ENCODE results near the gene ADARB2.

ADARB2 gene

GRCh38 chr10:1190791-1191490, 546.4 kb downstream of the ADARB2 start:
- TF ChIP-seq CTCF (IDR thresholded peaks at IDR 0.05; ENCODE audit: low read depth, low read length, missing control alignments): no peak
- no peak overlapping the region for H3K4me3 ChIP-seq (ENCODE audit: low read depth, low read length)
- no peak for DNase-seq (ENCODE audit: low read depth)

- no peak overlapping the region for H3K4me3 ChIP-seq (ENCODE audit: low read depth, low read length)
- DNase-seq (ENCODE audit: low read depth): no peak
- TF ChIP-seq CTCF (IDR thresholded peaks at IDR 0.05; ENCODE audit: low read depth, low read length, missing control alignments): no peak
Observed at GRCh38 chr10:1190052-1190395, 547.3 kb downstream of the ADARB2 start.

- no peak for TF ChIP-seq CTCF (IDR thresholded peaks at IDR 0.05; ENCODE audit: low read depth, low read length, missing control alignments)
- H3K4me3 ChIP-seq (ENCODE audit: low read depth, low read length): no peak overlapping the region
- DNase-seq (ENCODE audit: low read depth): no peak
Observed at GRCh38 chr10:1189166-1190051, 547.9 kb downstream of the ADARB2 start.

GRCh38 chr10:1188558-1189135, 548.7 kb downstream of the ADARB2 start:
- DNase-seq (ENCODE audit: low read depth): no peak
- no peak for TF ChIP-seq CTCF (IDR thresholded peaks at IDR 0.05; ENCODE audit: low read depth, low read length, missing control alignments)
- no peak overlapping the region for H3K4me3 ChIP-seq (ENCODE audit: low read depth, low read length)

- no peak for DNase-seq (ENCODE audit: low read depth)
- no peak for TF ChIP-seq CTCF (IDR thresholded peaks at IDR 0.05; ENCODE audit: low read depth, low read length, missing control alignments)
Observed at GRCh38 chr10:1187855-1188557, 549.3 kb downstream of the ADARB2 start.

GRCh38 chr10:1187151-1187854, 550.0 kb downstream of the ADARB2 start:
- DNase-seq (ENCODE audit: low read depth): no peak
- H3K4me3 ChIP-seq (ENCODE audit: low read depth, low read length): no peak overlapping the region
- no peak for TF ChIP-seq CTCF (IDR thresholded peaks at IDR 0.05; ENCODE audit: low read depth, low read length, missing control alignments)

More at GRCh38 chr10:1187855-1188557, 549.3 kb downstream of the ADARB2 start:
- no peak overlapping the region for H3K4me3 ChIP-seq (ENCODE audit: low read depth, low read length)

Data from GM12864 (cell line).